Ascending aorta (tissue), 2 donors: ENCODE measurements around the gene FSHR. TPM values are rescaled to one million over a fixed set of nuclear protein-coding genes. Genes with fewer than 3 reads are reported as not detected.

Experiments used
- DNase-seq, 2 donors: peaks; one replicate each; pipeline ENCODE4 v3.0.0-alpha.2; 2019; ENCODE audit warnings: low spot score in 2 of 2
- H3K27ac ChIP-seq, 2 donors: fragments of 200-600 bp; sonication (generic); one replicate each; pipeline ENCODE4 v1.5.1; 2016 to 2017; ENCODE audit warnings: mild to moderate bottlenecking in 1 of 2
- H3K27me3 ChIP-seq: fragments of 200-600 bp; sonication (generic); one replicate; pipeline ENCODE4 v1.5.1; 2017
- H3K36me3 ChIP-seq, 2 donors: fragments of 200-600 bp; sonication (generic); one replicate each; pipeline ENCODE4 v1.5.1; 2016
- H3K4me1 ChIP-seq, 2 donors: fragments of 200-600 bp; sonication (generic); one replicate each; pipeline ENCODE4 v1.5.1; 2016 to 2017; ENCODE audit warnings: mild to moderate bottlenecking in 1 of 2
- H3K4me3 ChIP-seq, 2 donors: fragments of 200-600 bp; sonication (generic); one replicate each; pipeline ENCODE4 v1.5.1; 2016 to 2017; ENCODE audit warnings: mild to moderate bottlenecking in 1 of 2
- H3K9me3 ChIP-seq, 2 donors: fragments of 200-600 bp; sonication (generic); one replicate each; pipeline ENCODE4 v1.5.1; 2016
- CTCF ChIP-seq, 3 experiments: fragments of 200-600 bp in 2 of 3; fragments of 450-650 bp in 1 of 3; sonication (generic) in 2 of 3; IDR thresholded peaks; one replicate each; pipeline ENCODE4 v1.5.1; 2016 to 2019; ENCODE audit warnings: antibody characterized with exemption in 3 of 3, mild to moderate bottlenecking in 1 of 3, moderate library complexity in 1 of 3
- intact Hi-C: fragments of 100-400 bp; cut with DNase I; formaldehyde crosslinking; loops from one replicate; pipeline ENCODE4 v1.15.1; 2023
- total RNA-seq: library from RNA; depleted of rRNA; stranded (reverse); fragments of >200 nt; gene quantifications from one replicate; pipeline ENCODE4 v1.1.0, GENCODE V29; 2016

The FSHR gene
- total RNA-seq, 1 donor from 2014 or later: not detected

GRCh38 chr2:48934807-48935206 is 219.5 kb downstream of the FSHR start:
- intact Hi-C loops: no loop called here
- H3K27me3 ChIP-seq: no peaks in the 10 kb centered on the region
- TF ChIP-seq CTCF (IDR thresholded peaks at IDR 0.05): no peak
- H3K36me3 ChIP-seq: no peaks in the 10 kb centered on the region
- no peak overlapping the region for H3K4me3 ChIP-seq
- H3K27ac ChIP-seq: no peak overlapping the region
- no peak for DNase-seq
- no peaks in the 10 kb centered on the region for H3K9me3 ChIP-seq
- no peaks in the 10 kb centered on the region for H3K4me1 ChIP-seq

GRCh38 chr2:48933828-48934497 is 220.4 kb downstream of the FSHR start:
- intact Hi-C loops: no loop called here
- no peaks in the 10 kb centered on the region for H3K36me3 ChIP-seq
- no peaks in the 10 kb centered on the region for H3K9me3 ChIP-seq
- H3K27me3 ChIP-seq: no peaks in the 10 kb centered on the region
- no peak overlapping the region for H3K27ac ChIP-seq
- DNase-seq: no peak
- H3K4me1 ChIP-seq: no peaks in the 10 kb centered on the region
- TF ChIP-seq CTCF (IDR thresholded peaks at IDR 0.05): no peak
- H3K4me3 ChIP-seq: no peak overlapping the region

GRCh38 chr2:48932667-48933066 is 221.6 kb downstream of the FSHR start:
- no peak overlapping the region for H3K4me3 ChIP-seq

GRCh38 chr2:48929571-48930301 is 224.6 kb downstream of the FSHR start:
- DNase-seq: no peak
- no peak overlapping the region for H3K27ac ChIP-seq
- TF ChIP-seq CTCF (IDR thresholded peaks at IDR 0.05): no peak
- intact Hi-C loops: no loop called here
- no peak overlapping the region for H3K4me3 ChIP-seq
- no peaks in the 10 kb centered on the region for H3K4me1 ChIP-seq
- no peaks in the 10 kb centered on the region for H3K36me3 ChIP-seq
- H3K9me3 ChIP-seq: no peaks in the 10 kb centered on the region
- no peaks in the 10 kb centered on the region for H3K27me3 ChIP-seq

More at GRCh38 chr2:48932667-48933066, 221.6 kb downstream of the FSHR start:
- Histone ChIP-seq H3K36me3 (no peaks in the 10 kb centered on the region), H3K27me3 (no peaks in the 10 kb centered on the region), H3K9me3 (no peaks in the 10 kb centered on the region), H3K27ac (no peak overlapping the region), H3K4me1 (no peaks in the 10 kb centered on the region)
- no peak for TF ChIP-seq CTCF (IDR thresholded peaks at IDR 0.05)
- intact Hi-C loops: no loop called here
- DNase-seq: no peak

GRCh38 chr2:48927355-48927754 is 227.0 kb downstream of the FSHR start:
- DNase-seq: no peak
- intact Hi-C loops: no loop called here
- no peak for TF ChIP-seq CTCF (IDR thresholded peaks at IDR 0.05)

More at GRCh38 chr2:48927355-48927754, 227.0 kb downstream of the FSHR start:
- Histone ChIP-seq H3K27ac (no peak overlapping the region), H3K4me1 (no peaks in the 10 kb centered on the region), H3K27me3 (no peaks in the 10 kb centered on the region), H3K9me3 (no peaks in the 10 kb centered on the region), H3K4me3 (no peak overlapping the region), H3K36me3 (no peaks in the 10 kb centered on the region)
